HG03135 (cell line): ENCODE data around the gene TSC22D4.
"Not testable (repeated sequence)": the region's sequence is repeated elsewhere in the genome, so short reads cannot be mapped to it uniquely, and the experiment has no call there.

ENCODE experiments used
- ATAC-seq: cut with Tn5 transposase; IDR thresholded peaks from one replicate; pipeline ENCODE4 v1.9.1; 2021; ENCODE audit warnings: mild to moderate bottlenecking, moderate library complexity; ENCODE audit not compliant: unreplicated experiment

TSC22D4 gene

DNA sequence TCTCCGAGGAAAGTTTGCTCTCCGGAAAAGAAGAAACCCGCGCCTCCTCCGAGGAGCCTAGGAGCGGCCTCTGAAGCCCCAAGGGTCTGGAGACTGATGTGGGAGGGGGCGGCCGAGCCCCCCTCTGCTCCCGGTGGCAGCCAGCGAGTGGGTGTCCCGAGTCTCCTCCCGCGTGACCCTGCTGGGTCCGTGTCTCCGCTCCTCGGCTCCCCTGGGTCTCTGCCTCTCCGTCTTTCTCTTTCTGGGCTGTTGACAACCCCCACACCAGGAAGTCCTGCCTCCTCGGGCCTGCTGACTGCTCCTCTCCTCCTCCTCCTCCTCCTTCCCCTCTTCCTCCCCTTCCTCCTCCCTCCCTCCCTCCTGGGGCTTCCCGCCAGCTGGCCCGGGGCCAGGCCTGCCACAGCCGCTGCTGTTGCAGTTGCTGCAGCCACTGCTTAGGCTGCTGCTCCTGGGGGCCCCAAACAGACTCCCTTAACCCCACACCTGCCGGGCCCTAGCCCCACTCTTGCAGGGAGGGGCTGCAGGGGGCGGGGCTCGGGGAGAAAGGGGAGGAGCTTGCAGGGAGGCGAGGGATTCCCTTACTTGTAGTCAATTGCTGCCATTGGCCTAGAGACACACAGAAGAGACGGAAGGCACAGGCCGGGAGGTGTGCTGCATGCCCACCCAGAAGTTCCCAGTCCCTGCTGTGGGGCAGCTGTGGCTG is at the start of gene TSC22D4:
Gene TSC22D4 (minus strand): TSS at position 257 of the 703 bp plus-strand sequence. CDS start 1,176 bp downstream, outside the sequence.
- ATAC-seq, result peak; percentile 58

DNA sequence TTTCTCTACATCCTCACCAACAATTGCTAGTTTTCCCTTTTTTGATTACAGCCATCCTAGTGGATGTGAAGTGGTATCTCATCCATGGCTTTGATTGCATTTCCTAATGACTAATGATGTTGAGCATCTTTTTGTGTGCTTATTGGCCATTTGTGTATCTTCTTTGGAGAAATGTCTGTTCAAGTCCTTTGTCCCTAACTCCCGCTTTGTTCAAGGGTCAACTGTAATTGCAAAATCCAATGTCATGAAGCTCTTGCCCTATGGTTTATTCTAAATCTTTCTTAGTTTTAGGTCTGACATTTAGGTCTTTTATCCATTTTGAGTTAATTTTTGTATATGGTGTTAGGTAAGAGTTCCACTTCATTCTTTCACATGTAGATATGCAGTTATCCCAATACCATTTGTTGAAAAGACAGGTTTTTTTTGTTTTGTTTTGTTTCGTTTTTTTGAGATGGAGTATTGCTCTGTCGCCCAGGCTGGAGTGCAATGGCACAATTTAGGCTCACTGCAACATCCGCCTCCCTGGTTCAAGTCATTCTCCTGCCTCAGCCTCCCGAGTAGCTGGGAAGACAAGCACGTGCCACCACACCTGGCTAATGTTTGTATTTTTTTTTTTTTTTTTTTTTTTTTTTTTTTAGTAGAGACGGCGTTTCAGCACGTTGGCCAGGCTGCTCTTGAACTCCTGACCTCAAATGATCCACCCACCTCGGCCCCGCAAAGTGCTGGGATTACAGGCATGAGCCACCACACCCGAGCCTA is 49.3 kb upstream of the TSC22D4 start:
- not testable (repeated sequence) for ATAC-seq

DNA sequence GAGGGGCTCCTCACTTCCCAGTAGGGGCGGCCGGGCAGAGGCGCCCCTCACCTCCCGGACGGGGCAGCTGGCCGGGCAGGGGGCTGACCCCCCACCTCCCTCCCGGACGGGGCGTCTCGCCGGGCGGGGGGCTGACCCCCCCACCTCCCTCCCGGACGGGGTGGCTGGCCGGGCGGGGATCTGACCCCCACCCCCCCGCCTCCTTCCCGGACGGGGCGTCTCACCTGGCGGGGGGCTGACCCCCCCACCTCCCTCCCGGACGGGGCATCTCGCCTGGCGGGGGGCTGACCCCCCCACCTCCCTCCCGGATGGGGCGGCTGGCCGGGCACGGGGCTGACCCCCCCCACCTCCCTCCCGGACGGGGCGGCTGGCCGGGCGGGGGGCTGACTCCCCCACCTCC is 44.2 kb upstream of the TSC22D4 start:
- ATAC-seq, result not testable (repeated sequence)

DNA sequence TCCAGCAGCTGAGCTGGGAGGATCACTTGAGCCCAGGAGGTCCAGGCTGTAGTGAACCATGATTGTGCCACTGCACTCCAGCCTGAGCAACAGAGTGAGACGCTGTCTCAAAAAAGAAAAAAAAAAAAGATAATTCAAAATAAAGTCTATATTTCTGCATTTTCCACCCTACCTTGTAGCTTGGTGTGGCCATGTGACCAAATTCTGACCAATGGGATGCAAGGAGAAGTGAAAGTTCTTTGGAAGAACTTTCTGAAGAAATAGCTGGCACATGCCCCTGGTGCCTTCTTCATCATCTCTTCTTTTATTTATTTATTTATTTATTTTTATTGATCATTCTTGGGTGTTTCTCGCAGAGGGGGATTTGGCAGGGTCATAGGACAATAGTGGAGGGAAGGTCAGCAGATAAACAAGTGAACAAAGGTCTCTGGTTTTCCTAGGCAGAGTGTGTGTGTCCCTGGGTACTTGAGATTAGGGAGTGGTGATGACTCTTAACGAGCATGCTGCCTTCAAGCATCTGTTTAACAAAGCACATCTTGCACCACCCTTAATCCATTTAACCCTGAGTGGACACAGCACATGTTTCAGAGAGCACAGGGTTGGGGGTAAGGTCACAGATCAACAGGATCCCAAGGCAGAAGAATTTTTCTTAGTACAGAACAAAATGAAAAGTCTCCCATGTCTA is 43.0 kb upstream of the TSC22D4 start:
- ATAC-seq, result not testable (repeated sequence)

DNA sequence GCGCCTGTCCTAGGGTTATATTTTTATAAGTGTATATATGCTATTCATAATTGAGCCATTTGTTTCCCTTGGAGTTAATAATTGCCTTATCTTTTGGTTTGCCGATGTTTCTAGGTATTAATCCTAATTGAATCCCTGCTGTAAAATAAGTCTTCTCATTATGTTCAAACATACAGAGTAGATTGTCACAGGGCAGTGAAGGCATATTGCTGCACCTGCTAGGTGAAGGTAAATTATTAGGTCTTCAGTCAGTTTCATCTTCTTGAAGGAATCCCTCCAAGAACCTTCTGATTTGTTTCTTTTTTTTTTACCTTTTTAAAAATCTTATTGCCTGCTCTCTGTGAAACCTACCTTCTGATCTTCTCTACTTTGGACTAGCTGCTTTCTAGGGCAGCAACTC is 42.1 kb upstream of the TSC22D4 start:
- ATAC-seq, result no peak

DNA sequence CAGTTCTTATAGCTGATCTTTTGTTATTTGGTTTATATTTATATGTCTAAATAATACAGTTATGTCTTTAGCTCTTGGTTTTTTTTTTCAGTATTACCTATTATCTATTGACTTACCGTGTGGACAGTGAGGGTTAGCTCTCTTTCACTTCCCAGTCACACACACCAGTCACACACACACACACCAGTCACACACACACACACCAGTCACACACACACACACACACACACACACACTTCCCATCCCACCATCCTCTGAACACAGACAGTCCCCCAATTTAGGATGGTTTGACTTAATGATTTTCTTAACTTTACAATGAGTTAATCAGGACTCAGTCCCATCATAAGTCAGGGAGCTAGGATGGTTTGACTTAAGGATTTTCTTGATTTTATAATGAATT is 41.1 kb upstream of the TSC22D4 start:
- ATAC-seq, result no peak

DNA sequence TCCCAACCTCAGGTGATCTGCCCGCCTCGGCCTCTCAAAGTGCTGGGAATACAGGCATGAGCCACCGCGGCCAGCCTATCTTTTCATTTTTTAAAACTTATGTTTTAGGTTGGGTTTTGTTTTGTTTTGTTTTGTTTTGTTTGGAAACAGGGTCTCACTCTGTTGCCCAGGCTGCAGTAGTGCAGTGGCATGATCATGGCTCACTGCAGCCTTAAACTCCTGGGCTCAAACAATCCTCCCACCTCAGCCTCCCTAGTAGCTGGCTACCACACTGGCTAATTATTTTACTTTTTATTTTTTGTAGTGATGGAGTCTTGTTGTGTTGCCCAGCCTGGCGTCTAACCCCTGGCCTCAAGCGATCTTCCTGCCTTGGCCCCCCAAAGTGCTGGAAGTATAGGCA is 40.6 kb upstream of the TSC22D4 start:
- ATAC-seq, result no peak

DNA sequence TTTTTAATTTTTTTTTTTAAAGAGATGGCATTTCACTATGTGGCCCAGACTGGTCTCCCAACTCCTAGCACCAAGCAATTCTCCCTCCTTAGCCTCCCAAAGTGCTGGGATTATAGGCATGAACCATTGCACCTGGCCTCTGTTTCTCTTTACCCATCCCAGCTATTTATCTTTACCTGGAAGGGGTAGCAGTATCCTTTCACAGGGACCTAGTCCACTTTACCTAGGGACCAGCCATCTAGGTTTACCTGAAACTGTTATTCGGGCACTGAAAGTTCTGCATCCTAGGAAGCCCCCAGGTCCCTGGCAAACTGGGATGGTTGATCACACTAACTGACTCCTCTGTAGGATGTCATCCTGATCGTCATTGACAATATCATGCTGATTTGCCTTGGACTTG is 38.3 kb upstream of the TSC22D4 start:
- no peak for ATAC-seq

DNA sequence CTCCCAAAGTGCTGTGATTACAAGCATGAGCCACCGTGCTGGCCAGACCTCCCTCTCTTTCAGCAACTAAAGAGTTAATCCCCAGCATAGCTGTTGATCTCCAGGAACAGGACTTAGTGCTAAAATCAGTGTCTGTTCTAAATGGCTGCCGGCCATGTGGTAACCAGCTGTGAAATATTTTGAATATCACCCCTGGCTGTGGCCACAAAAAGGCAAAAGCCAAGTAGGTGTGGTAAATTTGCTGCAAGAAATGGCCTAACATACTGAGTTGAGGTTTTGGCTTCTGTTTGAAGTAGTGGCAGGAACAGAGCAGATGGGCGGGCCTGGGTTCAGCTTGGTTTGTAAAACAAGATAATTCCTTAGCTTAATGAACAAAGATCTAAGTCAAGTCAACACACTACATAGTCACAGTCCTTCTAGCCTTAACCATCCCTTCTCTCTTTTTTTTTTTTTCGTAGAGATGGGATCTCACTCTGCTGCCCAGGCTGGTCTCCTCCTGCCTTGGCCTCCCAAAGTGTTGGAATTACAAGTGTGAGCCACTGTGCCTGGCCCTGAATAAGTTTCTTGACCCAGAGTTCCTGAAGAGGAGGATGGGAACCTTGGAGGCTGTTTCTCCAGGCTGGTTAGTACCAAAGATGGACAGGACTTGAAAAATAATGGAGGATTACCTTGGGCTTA is 37.3 kb upstream of the TSC22D4 start:
- no peak for ATAC-seq

DNA sequence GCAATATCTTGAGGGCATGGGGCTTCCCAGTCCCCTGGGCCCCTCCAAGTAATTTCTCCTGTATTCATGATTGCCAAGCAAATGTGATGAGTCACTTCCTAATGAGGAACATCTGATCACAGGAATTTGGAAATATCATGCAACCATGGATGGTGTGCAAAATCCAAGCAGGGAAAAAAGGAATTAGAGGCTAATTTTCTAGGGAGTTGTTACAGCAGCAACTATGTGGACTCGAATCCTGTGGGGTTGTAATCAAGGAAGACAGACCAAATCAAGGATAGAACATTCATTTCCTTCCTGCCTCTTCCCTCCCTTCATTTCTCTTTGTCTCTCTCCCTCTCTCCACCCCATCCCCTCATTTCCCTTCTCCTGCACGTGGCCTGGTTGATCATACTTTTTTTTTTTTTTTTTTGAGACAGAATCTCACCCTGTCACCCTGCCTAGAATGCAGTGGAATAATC is 36.1 kb upstream of the TSC22D4 start:
- ATAC-seq, result no peak

DNA sequence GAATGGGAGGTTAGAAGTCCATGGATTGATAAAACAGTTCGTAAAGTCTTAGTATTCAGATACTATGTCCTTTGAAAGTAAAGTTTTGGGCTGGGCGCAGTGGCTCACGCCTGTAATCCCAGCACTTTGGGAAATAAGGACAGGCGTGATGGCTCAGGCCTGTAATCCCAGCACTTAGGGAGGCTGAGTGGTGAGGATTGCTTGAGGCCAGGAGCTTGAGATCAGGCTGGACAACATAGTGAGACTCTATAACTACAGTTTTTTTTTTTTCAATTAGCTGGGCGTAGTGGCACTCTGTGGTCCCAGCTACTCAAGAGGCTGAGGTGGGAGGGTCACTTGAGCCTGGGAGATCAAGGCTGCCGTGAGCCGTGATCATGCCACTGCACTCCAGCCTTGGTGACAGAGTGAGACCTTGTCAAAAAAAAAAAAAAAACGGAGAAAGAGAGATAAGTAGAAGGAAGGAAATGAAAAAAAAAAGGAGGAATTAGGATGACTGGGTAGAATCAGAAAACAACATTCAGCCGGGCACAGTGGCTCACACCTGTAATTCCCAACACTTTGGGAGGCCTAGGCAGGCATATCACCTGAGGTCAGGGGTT is 34.3 kb upstream of the TSC22D4 start:
- ATAC-seq, result no peak

DNA sequence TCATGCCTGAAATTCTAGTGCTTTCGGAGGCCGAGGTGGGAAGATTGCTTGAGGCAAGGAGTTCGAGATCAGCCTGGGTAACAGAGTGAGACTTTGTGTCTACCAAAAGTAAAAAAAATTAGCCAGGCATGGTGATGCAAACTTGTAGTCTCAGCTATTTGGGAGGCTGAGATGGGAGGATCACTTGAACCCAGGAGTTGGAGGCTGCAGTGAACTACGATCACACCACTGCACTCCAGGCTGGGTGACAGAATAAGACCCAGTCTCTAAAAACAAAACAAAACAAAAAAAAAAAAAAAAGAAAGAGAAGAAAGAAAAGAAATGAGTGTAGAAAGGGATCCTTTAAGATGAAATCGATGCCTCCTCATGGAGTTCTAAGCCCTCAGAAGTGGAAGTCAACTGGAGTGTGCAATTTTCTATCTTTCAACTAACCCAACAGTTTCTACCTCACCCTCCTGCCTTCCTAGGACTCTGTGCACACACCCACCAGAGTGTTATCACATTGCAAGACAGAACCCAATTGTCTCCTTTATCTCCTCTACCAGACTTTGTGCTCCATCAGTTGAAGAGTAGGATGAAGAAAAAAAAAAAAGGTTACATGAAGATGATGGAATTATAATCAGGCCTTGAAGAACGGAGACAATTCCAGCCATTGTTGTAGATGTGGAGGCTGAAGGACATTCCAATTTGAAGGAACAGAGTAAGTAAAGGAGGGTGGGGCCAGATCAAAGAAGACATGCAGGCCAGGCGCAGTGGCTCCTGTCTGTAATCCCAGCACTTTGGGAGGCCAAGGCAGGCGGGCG is 31.6 kb upstream of the TSC22D4 start:
- no peak for ATAC-seq

DNA sequence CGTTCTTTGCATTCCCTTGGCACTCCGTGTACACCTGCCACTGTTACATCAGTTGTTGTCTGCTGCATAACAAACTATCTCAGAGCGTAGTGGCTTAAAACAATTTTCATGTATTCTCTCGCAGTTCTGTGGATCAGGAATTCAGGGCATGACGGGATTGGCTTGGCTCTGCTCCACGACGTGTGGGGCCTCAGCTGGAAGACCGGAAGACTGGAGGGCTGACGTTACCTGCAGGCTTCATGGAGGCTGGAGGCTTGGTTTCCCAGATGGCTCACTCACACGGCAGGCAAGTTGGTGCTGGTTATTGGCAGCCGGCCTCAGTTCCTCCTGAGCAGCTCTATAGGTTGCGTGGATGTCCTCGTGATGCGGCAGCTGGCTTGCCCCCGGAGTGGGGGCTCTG is 30.2 kb upstream of the TSC22D4 start:
- ATAC-seq, result no peak

DNA sequence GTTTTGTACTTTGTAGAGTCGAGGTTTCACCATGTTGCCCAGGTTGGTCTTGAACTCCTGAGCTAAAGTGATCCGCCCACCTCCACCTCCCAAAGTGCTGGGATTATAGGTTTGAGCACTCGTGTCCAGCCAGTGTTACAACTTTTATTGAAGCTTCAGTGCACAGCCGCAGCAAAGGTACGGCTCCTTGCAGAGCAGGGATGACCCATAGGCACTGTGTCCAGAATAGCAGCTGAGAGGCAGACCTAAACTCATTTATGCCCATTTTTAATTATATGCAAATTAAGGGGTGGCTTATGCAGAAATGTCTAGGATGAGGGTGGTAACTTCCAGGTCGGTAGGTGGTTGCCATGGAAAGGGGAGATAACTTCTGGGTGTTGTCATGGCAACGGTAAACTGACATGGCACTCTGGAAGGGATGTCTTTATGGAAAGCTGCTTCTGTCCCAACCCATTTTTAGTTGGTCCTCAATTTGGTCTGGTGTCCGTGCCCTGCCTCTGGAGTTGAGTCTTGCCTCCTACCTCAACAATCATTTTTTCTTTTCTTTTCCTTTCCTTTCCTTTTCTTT is 27.4 kb upstream of the TSC22D4 start:
- ATAC-seq, result no peak

DNA sequence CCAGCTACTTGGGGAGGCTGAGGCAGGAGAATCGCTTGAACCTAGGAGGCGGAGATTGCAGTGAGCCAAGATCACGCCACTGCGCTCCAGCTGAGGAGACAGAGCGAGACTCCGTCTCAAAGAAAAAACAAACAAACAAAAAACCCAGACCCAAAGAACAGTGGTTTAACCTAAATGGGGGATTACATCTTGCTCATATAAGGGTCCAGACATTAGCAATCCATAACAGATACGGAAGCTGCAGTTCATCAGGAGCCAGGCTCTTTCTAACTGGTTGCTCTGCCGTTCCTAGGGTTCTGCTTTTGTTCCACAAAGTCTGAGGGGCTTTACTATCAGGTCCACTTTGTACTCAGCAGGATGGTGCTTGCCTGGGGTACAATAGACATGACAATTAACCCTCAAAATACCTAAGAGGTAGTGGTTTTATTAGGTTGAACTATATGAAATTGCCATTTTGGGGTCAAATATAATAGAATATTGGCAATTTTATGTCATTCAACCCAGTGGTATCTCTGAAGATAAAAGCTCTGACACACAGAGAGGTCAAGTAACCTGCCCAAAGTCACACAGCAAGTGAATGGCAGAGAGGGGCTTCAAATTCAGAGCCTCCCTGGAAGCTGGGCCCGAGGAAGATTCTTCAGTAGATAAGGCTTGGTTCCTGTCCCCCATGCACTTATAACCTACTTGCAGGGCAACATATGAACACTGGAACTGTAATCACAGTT is 26.0 kb upstream of the TSC22D4 start:
- no peak for ATAC-seq

DNA sequence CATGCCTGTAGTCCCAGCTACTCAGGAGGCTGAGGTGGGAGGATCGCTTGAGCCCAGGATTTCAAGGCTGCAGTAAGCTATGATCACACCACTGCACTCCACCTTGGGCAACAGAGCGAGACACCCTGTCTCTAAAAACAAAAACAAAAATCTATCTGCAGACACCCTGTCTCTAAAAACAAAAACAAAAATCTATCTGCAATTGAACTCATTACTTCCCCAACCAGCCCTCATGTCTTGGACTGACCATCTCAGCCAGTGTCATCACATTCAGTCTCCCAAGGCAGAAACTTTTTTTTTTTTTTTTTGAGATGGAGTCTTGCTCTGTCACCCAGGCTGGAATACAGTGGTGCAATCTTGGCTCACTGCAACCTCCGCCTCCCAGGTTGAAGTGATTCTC is 25.0 kb upstream of the TSC22D4 start:
- not testable (repeated sequence) for ATAC-seq

DNA sequence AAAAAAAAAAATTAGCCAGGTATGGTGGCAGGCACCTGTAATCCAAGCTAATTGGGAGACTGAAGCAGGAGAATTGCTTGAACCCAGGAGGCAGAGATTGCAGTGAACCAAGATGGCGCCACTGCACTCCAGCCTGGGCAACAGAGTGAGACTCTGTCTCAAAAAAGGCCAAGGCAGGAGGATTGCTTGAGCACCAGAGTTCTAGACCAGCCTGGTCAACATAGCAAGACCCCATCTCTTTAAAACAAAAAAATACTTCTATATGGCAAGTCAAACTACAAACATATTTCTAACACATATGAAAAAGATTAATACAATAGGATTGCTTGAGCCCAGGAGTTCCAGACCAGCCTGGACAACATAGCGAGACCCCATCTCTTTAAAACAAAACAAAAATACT is 21.7 kb upstream of the TSC22D4 start:
- ATAC-seq, result not testable (repeated sequence)

DNA sequence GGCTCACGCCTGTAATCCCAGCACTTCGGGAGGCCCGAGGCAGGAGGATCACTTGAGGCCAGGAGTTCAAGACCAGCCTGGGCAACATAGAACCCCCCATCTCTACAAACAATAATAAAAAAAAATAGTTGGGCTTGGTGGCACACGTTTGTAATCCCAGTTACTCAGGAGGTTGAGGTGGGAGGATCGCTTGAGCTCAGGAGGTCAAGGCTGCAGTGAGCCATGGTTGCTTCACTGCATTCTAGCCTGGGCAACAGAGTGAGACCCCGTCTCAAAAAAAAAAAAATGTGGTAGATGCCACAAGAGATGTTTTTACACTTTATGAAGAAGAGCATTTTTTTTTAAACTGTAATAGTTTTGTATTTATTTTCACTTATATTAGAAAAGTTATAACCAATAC is 17.5 kb upstream of the TSC22D4 start:
- ATAC-seq, result no peak
